Measurements from ENCODE around the gene XPR1. TPM values are rescaled to one million over a fixed set of nuclear protein-coding genes. Genes with fewer than 3 reads are reported as not detected.

Gene XPR1
- total and polyA plus RNA-seq, 9 donors: 6.5 to 12.4 (median 9.1) TPM

DNA sequence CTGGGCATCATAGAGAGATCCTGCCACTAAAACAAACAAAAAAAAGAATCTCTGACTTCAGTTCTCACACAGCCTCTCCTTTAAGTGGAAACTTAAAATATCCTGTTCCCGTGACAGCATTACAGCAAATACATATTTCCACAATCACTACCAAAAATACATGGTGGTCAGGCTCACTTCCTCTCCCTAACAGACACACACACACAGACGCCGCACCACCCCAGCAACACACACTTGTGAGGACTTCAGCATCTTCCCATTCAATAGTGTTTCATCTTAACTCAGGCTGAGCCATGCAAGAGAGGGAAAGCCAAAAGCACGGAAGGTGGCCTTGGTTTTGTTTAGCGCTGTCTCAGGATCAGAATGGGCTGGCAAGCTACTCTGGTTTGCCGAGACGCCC is 302.7 kb downstream of the XPR1 start:
- H3K36me3 ChIP-seq (ENCODE audit: control insufficient read depth, insufficient read depth, low read length): peaks cover 61% of the 10 kb centered on the region
- DNase-seq: peak; percentile 68

DNA sequence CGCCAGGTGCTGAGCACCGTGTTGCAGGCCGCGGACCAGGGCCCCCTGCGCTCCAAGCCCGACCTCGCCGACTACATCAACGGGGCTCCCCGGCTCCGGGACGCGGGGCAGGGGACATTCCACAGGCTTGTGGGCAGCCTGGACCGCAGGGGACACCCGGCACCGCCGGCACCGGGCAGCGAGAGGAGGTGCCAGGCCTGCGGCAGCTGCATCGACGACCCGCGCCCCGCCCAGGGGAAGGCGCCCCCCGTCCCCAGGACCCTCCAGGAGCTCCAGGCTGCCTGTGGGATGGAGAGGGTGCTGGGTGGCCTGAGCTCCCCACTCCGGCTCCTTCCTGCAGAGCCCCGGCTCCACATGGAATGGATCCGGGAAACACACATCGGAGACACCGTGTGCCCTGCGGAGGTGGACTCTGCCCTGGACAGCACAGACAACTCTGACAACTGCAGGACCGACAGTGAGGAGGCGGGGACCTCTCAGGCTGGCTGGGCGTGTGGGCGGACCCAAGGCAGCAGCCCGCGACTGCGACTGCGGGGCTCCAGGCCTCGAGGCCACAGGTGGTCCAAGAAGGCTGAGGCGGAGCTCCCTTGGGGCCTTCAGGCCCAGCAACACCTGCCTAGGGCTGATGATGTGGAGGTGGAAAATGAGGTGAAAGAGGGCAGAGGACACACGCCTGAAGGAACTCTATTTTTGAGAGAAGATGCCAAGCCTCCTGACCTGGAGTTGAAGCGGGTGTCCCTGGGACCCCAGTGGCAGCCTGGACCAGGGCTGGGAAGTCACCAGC is 303.7 kb downstream of the XPR1 start:
- Histone ChIP-seq H3K36me3 (ENCODE audit: control insufficient read depth, insufficient read depth, low read length) (peaks cover 63% of the 10 kb centered on the region), H3K27me3 (ENCODE audit: control insufficient read depth, insufficient read depth, low read length) (no peaks in the 10 kb centered on the region), H3K27ac (ENCODE audit: low read length) (no peak overlapping the region), H3K4me1 (ENCODE audit: control insufficient read depth, insufficient read depth, low read length) (peaks cover 15% of the 10 kb centered on the region), H3K4me3 (ENCODE audit: low read length) (no peak overlapping the region), H3K9me3 (replicated peaks; ENCODE audit: control insufficient read depth, low read depth, low read length) (no peaks in the 10 kb centered on the region)
- 74% methylated on average over 28 of the region's 45 CpGs for WGBS (ENCODE audit: insufficient coverage)
- DNase-seq: no peak

More for the DNA sequence above, 302.7 kb downstream of the XPR1 start:
- 79% methylated on average over 6 of the region's 7 CpGs for whole genome bisulfite sequencing (ENCODE audit: insufficient coverage)
- Histone ChIP-seq H3K27me3 (ENCODE audit: control insufficient read depth, insufficient read depth, low read length) (no peaks in the 10 kb centered on the region), H3K27ac (ENCODE audit: low read length) (no peak overlapping the region), H3K4me1 (ENCODE audit: control insufficient read depth, insufficient read depth, low read length) (peaks cover 24% of the 10 kb centered on the region), H3K9me3 (replicated peaks; ENCODE audit: control insufficient read depth, low read depth, low read length) (no peaks in the 10 kb centered on the region), H3K4me3 (ENCODE audit: low read length) (no peak overlapping the region)

DNA sequence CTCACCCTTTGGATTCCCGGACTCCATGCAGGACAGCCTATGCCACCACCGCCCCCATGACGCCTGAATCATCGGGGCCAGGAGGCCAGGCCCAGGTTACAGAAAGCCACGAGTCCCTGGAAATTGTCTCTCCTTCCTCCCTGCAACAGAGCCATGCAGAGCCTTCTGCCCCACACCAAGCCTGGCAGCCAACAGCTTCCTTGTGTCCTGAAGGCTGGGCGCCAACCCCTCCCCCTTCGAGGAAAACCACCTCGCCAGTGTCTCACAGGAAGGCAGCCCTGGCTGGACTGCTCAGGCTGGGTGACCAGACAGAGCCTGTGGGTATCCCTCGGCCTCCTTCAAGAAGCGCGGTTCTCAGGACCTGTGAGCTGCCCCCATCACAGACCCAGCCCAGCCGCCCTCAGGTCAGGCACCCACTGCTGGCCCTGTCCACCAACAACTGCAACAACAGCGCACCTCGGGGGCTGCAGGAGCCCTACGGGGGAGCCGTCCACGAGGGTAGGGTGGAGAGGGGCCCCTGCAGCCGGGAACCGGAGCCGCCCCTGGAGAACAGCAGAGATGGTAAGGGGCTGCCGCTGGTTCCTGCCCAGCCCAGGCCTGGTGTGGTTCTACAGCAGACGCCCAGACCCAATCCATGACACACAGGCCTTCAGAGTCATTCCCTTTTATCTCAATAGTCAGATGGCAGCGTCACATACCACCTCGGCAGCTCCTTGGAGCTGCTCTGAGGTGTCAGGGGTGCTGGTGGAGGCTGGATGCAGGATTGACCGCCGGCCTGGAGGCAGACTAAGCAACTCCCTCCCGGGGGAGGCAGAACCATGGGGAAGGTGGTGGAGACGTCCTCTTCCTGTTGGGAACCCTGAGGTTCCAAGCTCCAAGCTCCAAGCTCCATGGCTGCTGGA is 304.5 kb downstream of the XPR1 start:
- Histone ChIP-seq H3K9me3 (replicated peaks; ENCODE audit: control insufficient read depth, low read depth, low read length) (no peaks in the 10 kb centered on the region), H3K27me3 (ENCODE audit: control insufficient read depth, insufficient read depth, low read length) (no peaks in the 10 kb centered on the region), H3K27ac (ENCODE audit: low read length) (no peak overlapping the region), H3K36me3 (ENCODE audit: control insufficient read depth, insufficient read depth, low read length) (peaks cover 67% of the 10 kb centered on the region), H3K4me3 (ENCODE audit: low read length) (no peak overlapping the region), H3K4me1 (ENCODE audit: control insufficient read depth, insufficient read depth, low read length) (peaks cover 7% of the 10 kb centered on the region)
- no peak for DNase-seq
- WGBS (ENCODE audit: insufficient coverage): 94% methylated on average over 10 of the region's 28 CpGs

DNA sequence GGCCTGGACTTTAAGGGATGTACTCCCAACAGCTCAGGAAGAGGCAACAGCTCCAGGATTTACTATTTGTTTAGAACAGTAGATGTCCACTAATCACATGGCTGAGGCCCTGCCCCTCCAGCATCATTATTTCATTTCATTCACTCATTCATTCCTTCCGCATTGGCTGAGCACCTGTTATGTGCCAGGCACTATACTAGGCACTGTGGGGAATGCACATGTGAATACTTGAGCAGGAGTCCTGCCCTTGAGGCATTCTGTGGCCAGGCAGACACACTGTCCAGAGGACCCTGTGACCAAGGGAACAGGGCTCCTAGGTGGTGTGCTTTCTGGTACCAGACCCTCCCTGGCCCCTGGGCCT is 305.2 kb downstream of the XPR1 start:
- no peak overlapping the region for H3K27ac ChIP-seq (ENCODE audit: low read length)
- H3K4me3 ChIP-seq (ENCODE audit: low read length): no peak overlapping the region
- H3K9me3 ChIP-seq (replicated peaks; ENCODE audit: control insufficient read depth, low read depth, low read length): no peaks in the 10 kb centered on the region
- WGBS (ENCODE audit: insufficient coverage): no CpG with 5 or more reads among the region's 1 CpG
- H3K27me3 ChIP-seq (ENCODE audit: control insufficient read depth, insufficient read depth, low read length): no peaks in the 10 kb centered on the region
- DNase-seq: no peak
- H3K4me1 ChIP-seq (ENCODE audit: control insufficient read depth, insufficient read depth, low read length): peaks cover under 1% of the 10 kb centered on the region
- H3K36me3 ChIP-seq (ENCODE audit: control insufficient read depth, insufficient read depth, low read length): peaks cover 72% of the 10 kb centered on the region

DNA sequence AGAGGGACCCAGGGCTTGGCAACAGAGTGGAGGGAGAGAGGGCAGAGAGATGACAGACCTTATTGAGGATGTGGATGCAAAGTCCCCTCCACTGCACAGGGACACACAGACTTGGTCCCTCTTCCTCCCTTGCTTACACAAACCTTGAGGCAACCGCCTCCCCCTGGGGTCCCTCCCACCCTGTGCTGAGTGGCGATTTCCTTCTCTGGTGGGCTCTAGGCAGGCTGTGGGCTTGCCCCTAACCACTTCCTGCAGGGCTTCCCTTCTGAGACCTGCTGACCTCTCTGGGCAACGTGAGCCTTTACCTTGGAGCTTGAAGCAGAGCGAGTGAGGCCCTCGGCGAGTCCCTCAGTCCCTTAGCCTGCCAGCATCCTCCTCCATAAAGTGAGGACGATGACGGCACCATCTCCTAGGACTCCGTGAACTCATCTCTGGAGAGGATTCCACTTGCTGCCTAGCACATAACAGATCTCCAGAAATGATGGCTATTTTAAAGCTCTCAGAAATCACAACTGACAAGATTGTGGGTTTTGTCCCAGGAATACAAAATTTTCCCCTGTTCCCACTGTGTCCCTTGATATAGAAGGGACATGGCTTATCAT is 305.9 kb downstream of the XPR1 start:
- WGBS (ENCODE audit: insufficient coverage): 85% methylated on average over 8 of the region's 9 CpGs
- Histone ChIP-seq H3K4me3 (ENCODE audit: low read length) (no peak overlapping the region), H3K9me3 (replicated peaks; ENCODE audit: control insufficient read depth, low read depth, low read length) (no peaks in the 10 kb centered on the region), H3K27ac (ENCODE audit: low read length) (no peak overlapping the region), H3K27me3 (ENCODE audit: control insufficient read depth, insufficient read depth, low read length) (no peaks in the 10 kb centered on the region), H3K4me1 (ENCODE audit: control insufficient read depth, insufficient read depth, low read length) (no peaks in the 10 kb centered on the region), H3K36me3 (ENCODE audit: control insufficient read depth, insufficient read depth, low read length) (peaks cover 79% of the 10 kb centered on the region)
- no peak for DNase-seq

DNA sequence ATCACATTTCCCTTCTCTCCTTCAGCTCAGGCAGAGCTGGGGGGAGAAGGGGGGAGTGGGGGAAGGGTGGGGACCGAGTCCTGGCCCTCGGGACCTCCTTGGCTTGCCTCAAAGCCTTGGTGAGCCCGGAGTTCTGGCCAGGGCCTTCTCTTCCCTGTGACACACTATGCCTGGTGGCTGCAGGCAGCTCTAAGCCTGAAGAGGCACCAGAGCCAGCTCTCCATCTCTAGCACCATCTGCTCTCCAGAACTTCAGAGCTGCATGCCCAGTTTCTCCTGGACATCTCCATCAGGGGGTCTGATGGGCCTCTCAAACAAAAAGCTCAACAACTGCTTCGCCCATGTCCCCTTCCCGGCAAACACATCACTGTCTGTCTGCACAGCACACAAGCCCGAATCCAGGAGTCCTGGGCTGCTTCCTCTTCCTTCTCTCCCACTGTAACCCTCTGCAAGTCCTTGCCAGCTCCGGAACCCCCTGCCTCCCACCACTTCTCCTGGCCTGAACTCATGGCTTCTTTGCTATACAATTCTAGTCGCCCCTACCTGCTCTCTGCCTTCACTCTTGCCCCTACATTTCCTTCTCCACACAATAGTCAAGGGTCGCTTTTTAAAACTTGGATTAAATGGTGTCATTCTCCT is 307.4 kb downstream of the XPR1 start:
- no peak overlapping the region for H3K4me3 ChIP-seq (ENCODE audit: low read length)
- no peaks in the 10 kb centered on the region for H3K9me3 ChIP-seq (replicated peaks; ENCODE audit: control insufficient read depth, low read depth, low read length)
- H3K27me3 ChIP-seq (ENCODE audit: control insufficient read depth, insufficient read depth, low read length): no peaks in the 10 kb centered on the region
- peaks cover 71% of the 10 kb centered on the region for H3K36me3 ChIP-seq (ENCODE audit: control insufficient read depth, insufficient read depth, low read length)
- no peak overlapping the region for H3K27ac ChIP-seq (ENCODE audit: low read length)
- DNase-seq: no peak
- no peaks in the 10 kb centered on the region for H3K4me1 ChIP-seq (ENCODE audit: control insufficient read depth, insufficient read depth, low read length)
- 77% methylated on average over 8 of the region's 9 CpGs for WGBS (ENCODE audit: insufficient coverage)

DNA sequence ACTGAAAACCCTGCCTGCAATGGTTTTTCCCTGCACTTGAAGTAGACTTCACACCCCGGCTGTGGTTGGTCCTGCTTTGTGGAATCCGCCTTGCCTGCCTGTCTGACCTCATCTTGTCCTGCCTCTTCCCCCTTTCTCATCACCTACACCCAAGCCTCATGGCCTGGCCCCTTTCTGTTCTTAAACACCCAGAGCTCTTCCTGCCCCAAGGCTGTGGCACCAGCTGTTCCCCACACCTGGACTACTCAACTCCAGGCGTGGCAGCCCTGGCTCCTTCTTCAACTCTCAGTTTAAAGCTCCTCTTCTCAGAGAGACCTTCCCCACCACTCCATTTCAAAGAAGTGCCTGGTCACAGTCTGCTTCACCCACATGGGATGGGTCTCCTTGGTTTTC is 307.9 kb downstream of the XPR1 start:
- WGBS (ENCODE audit: insufficient coverage): 93% methylated on average over 3 of the region's 3 CpGs
- H3K36me3 ChIP-seq (ENCODE audit: control insufficient read depth, insufficient read depth, low read length): peaks cover 72% of the 10 kb centered on the region

More for the DNA sequence above, 307.9 kb downstream of the XPR1 start:
- no peaks in the 10 kb centered on the region for H3K9me3 ChIP-seq (replicated peaks; ENCODE audit: control insufficient read depth, low read depth, low read length)
- H3K4me3 ChIP-seq (ENCODE audit: low read length): no peak overlapping the region
- DNase-seq: no peak
- H3K27me3 ChIP-seq (ENCODE audit: control insufficient read depth, insufficient read depth, low read length): no peaks in the 10 kb centered on the region
- H3K4me1 ChIP-seq (ENCODE audit: control insufficient read depth, insufficient read depth, low read length): no peaks in the 10 kb centered on the region
- no peak overlapping the region for H3K27ac ChIP-seq (ENCODE audit: low read length)

Other genes with a start within 250 kb of the XPR1 start
- 51.6 TPM for gene ACBD6, start 129.4 kb upstream of the XPR1 start, total RNA-seq
- 10 to 100 TPM; 43.8 to 53.6 (median 48.3) TPM for gene ACBD6, start 129.4 kb upstream of the XPR1 start, polyA plus RNA-seq (ENCODE audit: insufficient read depth in 1 of 8, insufficient read length in 8 of 8, low replicate concordance in 1 of 8)
- not detected for gene OVAAL, start 73.1 kb upstream of the XPR1 start, total RNA-seq
- not detected for gene OVAAL, start 73.1 kb upstream of the XPR1 start, polyA plus RNA-seq (ENCODE audit: insufficient read depth in 1 of 8, insufficient read length in 8 of 8, low replicate concordance in 1 of 8)